GM12878 (cell line): ENCODE measurements around the gene NKX1-2. TPM values are rescaled to one million over a fixed set of nuclear protein-coding genes. Genes with fewer than 3 reads are reported as not detected.

Source experiments
- ATAC-seq: fragments of 200-7000 bp; cut with Tn5 transposase; 3 replicates; pipeline ENCODE4 v1.9.1; 2020; ENCODE audit warnings: mild to moderate bottlenecking, moderate library complexity
- BruUV-seq: library from RNA; stranded (reverse); fragments of 400-500 nt; replicated peaks from 2 replicates; lab custom pipeline; 2021; lab: Mats Ljungman, UMichigan
- CTCF ChIA-PET: fragments of 300-600 bp; sonication (Branson Sonifier 250); formaldehyde crosslinking; extraction: SDS; loops from one replicate; lab custom pipeline; 2021; ENCODE audit warnings: inconsistent platforms; lab: Yijun Ruan, JAX
- POLR2A ChIA-PET: fragments of 350-600 bp; formaldehyde crosslinking; extraction: SDS; loops from one replicate; lab custom pipeline; 2021; ENCODE audit warnings: inconsistent platforms; lab: Charles Lee
- RAD21 ChIA-PET: fragments of 300-600 bp; sonication (Branson Sonifier 250); formaldehyde crosslinking; loops from one replicate; lab custom pipeline; 2023; ENCODE audit warnings: antibody characterized with exemption; ENCODE audit not compliant: unreplicated experiment; lab: Charles Lee
- SMC1A ChIA-PET: fragments of 300-600 bp; sonication (Branson Sonifier 250); formaldehyde crosslinking; loops from one replicate; lab custom pipeline; 2023; ENCODE audit not compliant: unreplicated experiment, uncharacterized antibody; lab: Charles Lee
- DNase-seq: peaks from one replicate; pipeline ENCODE4 v3.0.0-alpha.2; 2011; ENCODE audit warnings: low read depth, low spot score
- FAIRE-seq: peaks from 3 replicates; lab custom pipeline; 2011; peaks lifted over from hg19 to GRCh38; lab: Jason Lieb, UNC
- H2AFZ ChIP-seq: 2 replicates; pipeline ENCODE4 v1.6.0; 2011; ENCODE audit warnings: low read depth, low read length, control low read depth; ENCODE audit not compliant: control insufficient read depth
- H3K27ac ChIP-seq: 2 replicates; pipeline ENCODE4 v1.5.1; 2011; ENCODE audit warnings: control low read depth; ENCODE audit not compliant: control insufficient read depth, insufficient read depth
- H3K27me3 ChIP-seq, 2 experiments: replicated peaks in 1 of 2; 2 replicates each; pipeline versions ENCODE4 v1.6.0 to v1.6.1; 2011; ENCODE audit warnings: low read length in 1 of 2; ENCODE audit not compliant: control insufficient read depth in 2 of 2, insufficient read depth in 2 of 2
- H3K36me3 ChIP-seq, 2 experiments: 2 replicates each; pipeline ENCODE4 v1.5.1; 2011; ENCODE audit warnings: low read length in 1 of 2; ENCODE audit not compliant: control insufficient read depth in 2 of 2, insufficient read depth in 2 of 2
- H3K4me1 ChIP-seq: 2 replicates; pipeline ENCODE4 v1.6.1; 2011; ENCODE audit warnings: mild to moderate bottlenecking, low read length, moderate library complexity, mixed read lengths; ENCODE audit not compliant: control insufficient read depth, insufficient read depth
- H3K4me2 ChIP-seq: 2 replicates; pipeline ENCODE4 v1.6.0; 2011; ENCODE audit warnings: control low read depth; ENCODE audit not compliant: control insufficient read depth, insufficient read depth
- H3K4me3 ChIP-seq: fragments of 200-600 bp; sonication (generic); 2 replicates; pipeline ENCODE4 v1.5.1; 2016
- H3K79me2 ChIP-seq: 2 replicates; pipeline ENCODE4 v1.6.0; 2011; ENCODE audit warnings: low read length; ENCODE audit not compliant: control insufficient read depth, insufficient read depth
- H3K9ac ChIP-seq: 2 replicates; pipeline ENCODE4 v1.8.0; 2011; ENCODE audit warnings: low read length, control low read depth, mixed read lengths; ENCODE audit not compliant: control insufficient read depth, insufficient read depth
- H3K9me3 ChIP-seq: replicated peaks from 3 replicates; pipeline ENCODE4 v1.5.1; 2011; ENCODE audit warnings: mild to moderate bottlenecking, low read length; ENCODE audit not compliant: control insufficient read depth, insufficient read depth
- H4K20me1 ChIP-seq: 2 replicates; pipeline ENCODE4 v1.6.0; 2011; ENCODE audit not compliant: control insufficient read depth, insufficient read depth
- CBFB ChIP-seq: IDR thresholded peaks from 2 replicates; pipeline ENCODE4 v1.6.1; 2016; ENCODE audit warnings: antibody characterized with exemption, low read depth
- CEBPB ChIP-seq, 2 experiments: fragments of 150-350 bp in 1 of 2; IDR thresholded peaks; 2 replicates each; pipeline ENCODE4 v1.6.1; 2012 to 2014; ENCODE audit warnings: low read depth in 2 of 2, low read length in 2 of 2, borderline replicate concordance in 1 of 2, inconsistent platforms in 1 of 2
- JUND ChIP-seq: IDR thresholded peaks from 2 replicates; pipeline ENCODE4 v1.6.1; 2012; ENCODE audit warnings: low read depth, mild to moderate bottlenecking, low read length, improper control_type of control experiment, moderate library complexity
- NRF1 ChIP-seq: conservative IDR thresholded peaks from 2 replicates; pipeline ENCODE4 v1.6.1; 2011; ENCODE audit warnings: mild to moderate bottlenecking, low read depth, low read length, improper control_type of control experiment
- RB1 ChIP-seq: fragments of 450-650 bp; formaldehyde crosslinking; IDR thresholded peaks from 2 replicates; pipeline ENCODE4 v1.6.1; 2017; ENCODE audit warnings: mild to moderate bottlenecking, borderline replicate concordance
- RCOR1 ChIP-seq: conservative IDR thresholded peaks from 2 replicates; pipeline ENCODE4 v1.6.1; 2012; ENCODE audit warnings: low read depth, low read length, improper control_type of control experiment
- ZBTB33 ChIP-seq: fragments of 450-650 bp; IDR thresholded peaks from 2 replicates; pipeline ENCODE4 v1.6.1; 2017; ENCODE audit warnings: mild to moderate bottlenecking
- ZNF622 ChIP-seq: fragments of 450-650 bp; IDR thresholded peaks from 2 replicates; pipeline ENCODE4 v1.6.1; 2017; ENCODE audit warnings: mild to moderate bottlenecking, inconsistent platforms
- WGBS: methylation state at CpG from one replicate; pipeline ENCODE4 v1.1.6; 2016; ENCODE audit warnings: low lambda C conversion rate; ENCODE audit not compliant: insufficient replicate concordance, insufficient coverage; ENCODE audit errors: missing lambda C conversion rate; 5-methylcytosine and 5-hydroxymethylcytosine counted together
- in situ Hi-C: fragments of 300-500 bp; cut with MboI; formaldehyde crosslinking; loops from 9 replicates; pipeline ENCODE4 v1.14.3; 2018; ENCODE audit warnings: mixed read lengths
- intact Hi-C: fragments of 100-400 bp; cut with micrococcal nuclease; formaldehyde crosslinking; loops from one replicate; pipeline ENCODE4 v1.14.2; 2022; ENCODE audit not compliant: unreplicated experiment
- polyA plus RNA-seq, 11 experiments: library from polyadenylated mRNA; depleted of rRNA in 4 of 11; unstranded in 6 of 11; stranded (reverse) in 5 of 11; fragments of >200 nt; fragmentation: Nextera tagmentation in 4 of 11; fragmentation: Illumina TruSeq in 1 of 11; extraction: Ambion mirVana in 4 of 11; extraction: Trizol in 1 of 11; gene quantifications; 1 replicate in 1 of 11; 2 replicates in 10 of 11; pipeline versions ENCODE4 v1.2.1 to v1.2.3, GENCODE V29; 2011 to 2016; ENCODE audit warnings: inconsistent platforms in 2 of 11, missing spikeins in 2 of 11, low read depth in 1 of 11
- total RNA-seq, 4 experiments: library from RNA; depleted of rRNA in 3 of 4; stranded (reverse); fragments of >200 nt in 3 of 4; fragmentation: Illumina TruSeq in 1 of 4; extraction: Trizol in 1 of 4; gene quantifications; 2 replicates each; pipeline versions ENCODE4 v1.2.1 to v1.2.3, GENCODE V29; 2013 to 2021
- TF ChIP-seq, protein P1 (sequence below): IDR thresholded peaks from 2 replicates; pipeline ENCODE4 v1.6.1; 2012; ENCODE audit warnings: improper control_type of control experiment, low read depth, low read length; ENCODE audit not compliant: insufficient replicate concordance
- TF ChIP-seq, protein P2 (sequence below): IDR thresholded peaks from 2 replicates; pipeline ENCODE4 v1.6.1; 2011; ENCODE audit warnings: borderline replicate concordance, low read depth, mild to moderate bottlenecking, moderate library complexity, mixed read lengths, low read length; ENCODE audit not compliant: insufficient read depth; ENCODE audit errors: extremely low read length
- TF ChIP-seq, protein P3 (sequence below): fragments of 450-650 bp; formaldehyde crosslinking; IDR thresholded peaks from 2 replicates; pipeline ENCODE4 v1.4.0; 2022; ENCODE audit warnings: mild to moderate bottlenecking, moderate library complexity

Gene NKX1-2
- total and polyA plus RNA-seq, 10 of the 15 experiments (the other 5 are each of a cell fraction or from before 2014, with no cell fraction given) = not detected

DNA sequence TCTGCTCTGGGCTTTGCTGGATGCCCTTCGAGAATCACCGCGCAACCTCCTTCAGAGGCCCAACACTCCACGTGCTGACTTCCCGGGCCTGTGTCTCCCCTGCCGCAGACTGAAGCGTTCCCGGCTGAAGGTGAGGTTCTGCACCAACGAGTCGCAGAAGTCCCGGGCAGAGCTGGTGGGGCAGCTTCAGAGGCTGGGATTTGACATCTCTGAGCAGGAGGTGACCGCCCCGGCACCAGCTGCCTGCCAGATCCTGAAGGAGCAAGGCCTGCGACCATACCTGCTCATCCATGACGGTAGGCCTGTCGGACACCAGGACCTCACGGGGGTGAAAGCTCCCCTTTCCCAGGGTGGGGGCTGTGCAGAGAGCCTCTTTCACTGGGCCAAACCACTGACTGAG lies 34.2 kb upstream of the NKX1-2 start (continued):
- TF ChIP-seq, protein P1, sequence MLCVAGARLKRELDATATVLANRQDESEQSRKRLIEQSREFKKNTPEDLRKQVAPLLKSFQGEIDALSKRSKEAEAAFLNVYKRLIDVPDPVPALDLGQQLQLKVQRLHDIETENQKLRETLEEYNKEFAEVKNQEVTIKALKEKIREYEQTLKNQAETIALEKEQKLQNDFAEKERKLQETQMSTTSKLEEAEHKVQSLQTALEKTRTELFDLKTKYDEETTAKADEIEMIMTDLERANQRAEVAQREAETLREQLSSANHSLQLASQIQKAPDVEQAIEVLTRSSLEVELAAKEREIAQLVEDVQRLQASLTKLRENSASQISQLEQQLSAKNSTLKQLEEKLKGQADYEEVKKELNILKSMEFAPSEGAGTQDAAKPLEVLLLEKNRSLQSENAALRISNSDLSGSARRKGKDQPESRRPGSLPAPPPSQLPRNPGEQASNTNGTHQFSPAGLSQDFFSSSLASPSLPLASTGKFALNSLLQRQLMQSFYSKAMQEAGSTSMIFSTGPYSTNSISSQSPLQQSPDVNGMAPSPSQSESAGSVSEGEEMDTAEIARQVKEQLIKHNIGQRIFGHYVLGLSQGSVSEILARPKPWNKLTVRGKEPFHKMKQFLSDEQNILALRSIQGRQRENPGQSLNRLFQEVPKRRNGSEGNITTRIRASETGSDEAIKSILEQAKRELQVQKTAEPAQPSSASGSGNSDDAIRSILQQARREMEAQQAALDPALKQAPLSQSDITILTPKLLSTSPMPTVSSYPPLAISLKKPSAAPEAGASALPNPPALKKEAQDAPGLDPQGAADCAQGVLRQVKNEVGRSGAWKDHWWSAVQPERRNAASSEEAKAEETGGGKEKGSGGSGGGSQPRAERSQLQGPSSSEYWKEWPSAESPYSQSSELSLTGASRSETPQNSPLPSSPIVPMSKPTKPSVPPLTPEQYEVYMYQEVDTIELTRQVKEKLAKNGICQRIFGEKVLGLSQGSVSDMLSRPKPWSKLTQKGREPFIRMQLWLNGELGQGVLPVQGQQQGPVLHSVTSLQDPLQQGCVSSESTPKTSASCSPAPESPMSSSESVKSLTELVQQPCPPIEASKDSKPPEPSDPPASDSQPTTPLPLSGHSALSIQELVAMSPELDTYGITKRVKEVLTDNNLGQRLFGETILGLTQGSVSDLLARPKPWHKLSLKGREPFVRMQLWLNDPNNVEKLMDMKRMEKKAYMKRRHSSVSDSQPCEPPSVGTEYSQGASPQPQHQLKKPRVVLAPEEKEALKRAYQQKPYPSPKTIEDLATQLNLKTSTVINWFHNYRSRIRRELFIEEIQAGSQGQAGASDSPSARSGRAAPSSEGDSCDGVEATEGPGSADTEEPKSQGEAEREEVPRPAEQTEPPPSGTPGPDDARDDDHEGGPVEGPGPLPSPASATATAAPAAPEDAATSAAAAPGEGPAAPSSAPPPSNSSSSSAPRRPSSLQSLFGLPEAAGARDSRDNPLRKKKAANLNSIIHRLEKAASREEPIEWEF = no peak

GRCh38 chr10:124482876-124483275 lies 33.0 kb upstream of the NKX1-2 start:
- no peak overlapping the region for H3K27ac ChIP-seq
- FAIRE-seq (no peak), ATAC-seq (no peak), DNase-seq (no peak)
- WGBS = 72% methylated on average over 12 of the region's 12 CpGs
- H4K20me1 ChIP-seq = no peaks in the 10 kb centered on the region
- RAD21 ChIA-PET = no interaction called here
- no peak overlapping the region for H3K4me2 ChIP-seq
- H3K36me3 ChIP-seq = no peaks in the 10 kb centered on the region
- intact Hi-C loops = no loop called here
- no peak overlapping the region for H3K9ac ChIP-seq
- H3K79me2 ChIP-seq = no peaks in the 10 kb centered on the region
- no TSS peak for BruUV-seq
- H3K27me3 ChIP-seq = no peaks in the 10 kb centered on the region; a peak in 1 of 4 replicates
- POLR2A ChIA-PET = no interaction called here
- no peak overlapping the region for H3K4me3 ChIP-seq
- in situ Hi-C loops = no loop called here
- H3K9me3 ChIP-seq = no peaks in the 10 kb centered on the region; the same call in 1 of the 3 replicates
- CTCF ChIA-PET = no interaction called here
- no peak overlapping the region for H2AFZ ChIP-seq
- H3K4me1 ChIP-seq = no peaks in the 10 kb centered on the region
- SMC1A ChIA-PET = no interaction called here
- TF ChIP-seq ZNF622 (no peak), NRF1 (no peak), RCOR1 (no peak), JUND (no peak), ZBTB33 (no peak), CEBPB (IDR thresholded peaks at IDR 0.05; ENCODE audit: borderline replicate concordance in 1 of 2, low read depth in 2 of 2, low read length in 2 of 2) (no peak), CBFB (no peak), RB1 (no peak)
- TF ChIP-seq, protein P2, sequence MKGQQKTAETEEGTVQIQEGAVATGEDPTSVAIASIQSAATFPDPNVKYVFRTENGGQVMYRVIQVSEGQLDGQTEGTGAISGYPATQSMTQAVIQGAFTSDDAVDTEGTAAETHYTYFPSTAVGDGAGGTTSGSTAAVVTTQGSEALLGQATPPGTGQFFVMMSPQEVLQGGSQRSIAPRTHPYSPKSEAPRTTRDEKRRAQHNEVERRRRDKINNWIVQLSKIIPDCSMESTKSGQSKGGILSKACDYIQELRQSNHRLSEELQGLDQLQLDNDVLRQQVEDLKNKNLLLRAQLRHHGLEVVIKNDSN = no peak
- TF ChIP-seq, protein P3, sequence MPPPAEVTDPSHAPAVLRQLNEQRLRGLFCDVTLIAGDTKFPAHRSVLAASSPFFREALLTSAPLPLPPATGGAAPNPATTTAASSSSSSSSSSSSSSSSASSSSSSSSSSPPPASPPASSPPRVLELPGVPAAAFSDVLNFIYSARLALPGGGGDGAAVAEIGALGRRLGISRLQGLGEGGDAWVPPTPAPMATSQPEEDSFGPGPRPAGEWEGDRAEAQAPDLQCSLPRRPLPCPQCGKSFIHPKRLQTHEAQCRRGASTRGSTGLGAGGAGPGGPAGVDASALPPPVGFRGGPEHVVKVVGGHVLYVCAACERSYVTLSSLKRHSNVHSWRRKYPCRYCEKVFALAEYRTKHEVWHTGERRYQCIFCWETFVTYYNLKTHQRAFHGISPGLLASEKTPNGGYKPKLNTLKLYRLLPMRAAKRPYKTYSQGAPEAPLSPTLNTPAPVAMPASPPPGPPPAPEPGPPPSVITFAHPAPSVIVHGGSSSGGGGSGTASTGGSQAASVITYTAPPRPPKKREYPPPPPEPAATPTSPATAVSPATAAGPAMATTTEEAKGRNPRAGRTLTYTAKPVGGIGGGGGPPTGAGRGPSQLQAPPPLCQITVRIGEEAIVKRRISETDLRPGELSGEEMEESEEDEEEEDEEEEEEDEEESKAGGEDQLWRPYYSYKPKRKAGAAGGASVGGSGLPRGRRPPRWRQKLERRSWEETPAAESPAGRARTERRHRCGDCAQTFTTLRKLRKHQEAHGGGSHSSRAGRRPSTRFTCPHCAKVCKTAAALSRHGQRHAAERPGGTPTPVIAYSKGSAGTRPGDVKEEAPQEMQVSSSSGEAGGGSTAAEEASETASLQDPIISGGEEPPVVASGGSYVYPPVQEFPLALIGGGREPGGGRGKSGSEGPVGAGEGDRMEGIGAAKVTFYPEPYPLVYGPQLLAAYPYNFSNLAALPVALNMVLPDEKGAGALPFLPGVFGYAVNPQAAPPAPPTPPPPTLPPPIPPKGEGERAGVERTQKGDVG (CRISPR knock-in tag) = no peak
